ENCODE results near the gene CCP110. TPM values are rescaled to one million over a fixed set of nuclear protein-coding genes. Genes with fewer than 3 reads are reported as not detected.

CCP110 gene
- total RNA-seq, 2 experiments from 2014 or later: 24.2 to 25.8 TPM

DNA sequence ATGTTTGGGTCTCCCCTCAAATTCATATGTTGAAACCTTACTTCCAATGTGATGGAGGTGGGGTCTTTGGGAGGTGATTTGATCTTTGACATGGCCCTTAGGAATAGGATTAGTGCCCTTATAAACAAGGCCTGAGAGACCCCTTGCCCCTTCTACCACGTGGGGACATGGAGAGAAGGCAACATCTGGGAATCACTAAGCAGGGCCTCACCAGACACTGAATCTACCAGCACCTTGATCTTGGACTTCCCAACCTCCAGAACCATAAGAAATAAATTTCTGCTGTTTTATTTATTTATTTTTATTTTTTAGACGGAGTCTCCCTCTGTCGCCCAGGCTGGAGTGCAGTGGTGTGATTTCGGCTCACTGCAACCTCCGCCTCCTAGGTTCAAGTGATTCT, 42.0 kb upstream of the CCP110 start:
- ChIA-PET POLR2A (no interaction called here), CTCF (interaction anchor here (0.8 kb wide), 1 partner anchor 21 kb away, joined by 3 read pairs; no protein-coding TSS in a partner anchor)
- ATAC-seq (no peak), DNase-seq (no peak)
- TF ChIP-seq CTCF (IDR thresholded peaks at IDR 0.05): no peak
- H3K4me1 Mint-ChIP-seq (ENCODE audit: low read depth): no peaks in the 10 kb centered on the region
- no peak overlapping the region for H3K27ac Mint-ChIP-seq
- intact Hi-C loops (cut with micrococcal nuclease): no loop called here
- no peaks in the 10 kb centered on the region for H3K36me3 Mint-ChIP-seq (ENCODE audit: low read depth)
- H3K9me3 Mint-ChIP-seq: no peaks in the 10 kb centered on the region
- no peak overlapping the region for H3K4me3 Mint-ChIP-seq
- peaks cover 5% of the 10 kb centered on the region for H3K27me3 Mint-ChIP-seq

- CTCF ChIA-PET: interaction anchor here (0.9 kb wide), 1 partner anchor 20 kb away, joined by 6 read pairs; no protein-coding TSS in a partner anchor
- ATAC-seq (no peak), DNase-seq (no peak)
- no peaks in the 10 kb centered on the region for H3K9me3 Mint-ChIP-seq
- H3K4me3 Mint-ChIP-seq: no peak overlapping the region
- no peak overlapping the region for H3K27ac Mint-ChIP-seq
- POLR2A ChIA-PET: no interaction called here
- H3K27me3 Mint-ChIP-seq: peaks cover 5% of the 10 kb centered on the region
- no peaks in the 10 kb centered on the region for H3K36me3 Mint-ChIP-seq (ENCODE audit: low read depth)
- no peaks in the 10 kb centered on the region for H3K4me1 Mint-ChIP-seq (ENCODE audit: low read depth)
- intact Hi-C loops (cut with micrococcal nuclease): no loop called here
- no peak for TF ChIP-seq CTCF (IDR thresholded peaks at IDR 0.05)
Observed at GRCh38 chr16:19482291-19482690, 41.5 kb upstream of the CCP110 start.

DNA sequence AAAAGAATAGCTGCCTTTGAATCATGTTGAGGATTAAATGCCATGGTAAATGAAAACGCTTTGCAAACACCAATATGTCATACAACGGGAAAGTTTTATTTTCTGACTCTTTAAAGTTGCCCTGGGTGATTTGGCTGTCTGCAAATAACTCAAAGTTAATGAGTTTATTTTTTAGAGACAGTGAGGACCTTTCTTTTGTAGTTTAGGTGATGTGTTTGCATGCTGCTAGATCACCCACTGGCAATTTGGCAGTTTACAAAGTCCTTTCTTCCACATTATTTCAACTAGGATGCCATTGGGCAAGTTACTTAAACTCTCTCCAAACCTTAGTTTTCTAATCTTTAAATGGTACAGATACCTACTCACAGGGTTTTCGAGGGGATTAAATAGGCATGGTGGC, 39.6 kb upstream of the CCP110 start:
- no peak for DNase-seq
- no peak for ATAC-seq

GRCh38 chr16:19485611-19486010, 38.1 kb upstream of the CCP110 start:
- no peak overlapping the region for H3K4me3 Mint-ChIP-seq
- H3K4me1 Mint-ChIP-seq (ENCODE audit: low read depth): no peaks in the 10 kb centered on the region
- DNase-seq: no peak
- POLR2A ChIA-PET: no interaction called here
- CTCF ChIA-PET: no interaction called here
- intact Hi-C loops (cut with micrococcal nuclease): no loop called here
- no peaks in the 10 kb centered on the region for H3K9me3 Mint-ChIP-seq
- peaks cover 2% of the 10 kb centered on the region for H3K27me3 Mint-ChIP-seq
- no peak overlapping the region for H3K27ac Mint-ChIP-seq
- no peaks in the 10 kb centered on the region for H3K36me3 Mint-ChIP-seq (ENCODE audit: low read depth)
- no peak for TF ChIP-seq CTCF (IDR thresholded peaks at IDR 0.05)
- no peak for ATAC-seq

More for the DNA sequence above, 39.6 kb upstream of the CCP110 start:
- intact Hi-C loops (cut with micrococcal nuclease): no loop called here
- Mint-ChIP-seq H3K27me3 (peaks cover 4% of the 10 kb centered on the region), H3K4me1 (ENCODE audit: low read depth) (no peaks in the 10 kb centered on the region), H3K27ac (no peak overlapping the region), H3K4me3 (no peak overlapping the region), H3K9me3 (no peaks in the 10 kb centered on the region), H3K36me3 (ENCODE audit: low read depth) (no peaks in the 10 kb centered on the region)
- no peak for TF ChIP-seq CTCF (IDR thresholded peaks at IDR 0.05)
- CTCF ChIA-PET: no interaction called here
- POLR2A ChIA-PET: no interaction called here

DNA sequence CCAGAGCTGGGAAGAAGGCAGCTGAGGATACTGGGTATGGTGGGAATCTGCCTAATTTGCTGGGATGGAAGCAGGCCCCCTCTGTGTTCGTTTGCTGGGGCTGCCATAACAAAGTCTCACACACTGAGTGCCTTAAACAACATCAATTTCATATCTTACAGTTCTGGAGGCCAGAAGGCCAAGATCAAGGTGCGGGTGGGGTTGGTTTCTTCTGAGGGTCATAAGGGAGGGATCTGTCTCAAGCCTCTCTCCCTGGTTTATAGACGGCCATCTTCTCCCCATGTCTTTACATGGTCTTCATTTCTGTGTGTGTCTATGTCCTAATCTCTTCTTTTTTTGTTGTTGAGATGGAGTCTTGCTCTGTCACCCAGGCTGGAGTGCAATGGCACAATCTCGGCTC, 37.7 kb upstream of the CCP110 start:
- Mint-ChIP-seq H3K27me3 (peaks cover 2% of the 10 kb centered on the region), H3K4me1 (ENCODE audit: low read depth) (no peaks in the 10 kb centered on the region), H3K36me3 (ENCODE audit: low read depth) (no peaks in the 10 kb centered on the region), H3K9me3 (no peaks in the 10 kb centered on the region), H3K27ac (no peak overlapping the region), H3K4me3 (no peak overlapping the region)
- DNase-seq: no peak
- no peak for ATAC-seq
- POLR2A ChIA-PET: no interaction called here
- CTCF ChIA-PET: no interaction called here
- intact Hi-C loops (cut with micrococcal nuclease): no loop called here
- no peak for TF ChIP-seq CTCF (IDR thresholded peaks at IDR 0.05)
